HUES6 (cell line): Measurements from ENCODE around the gene SERTAD4.
"Not testable (repeated sequence)": the region's sequence is repeated elsewhere in the genome, so short reads cannot be mapped to it uniquely, and the experiment has no call there.

Experiments
- H3K27ac ChIP-seq: 2 replicates; pipeline ENCODE4 v1.7.0; 2013; ENCODE audit warnings: low read depth, mild to moderate bottlenecking, low read length, inconsistent platforms
- H3K27me3 ChIP-seq: 2 replicates; pipeline ENCODE4 v1.6.1; 2013; ENCODE audit warnings: low read length; ENCODE audit not compliant: control insufficient read depth, insufficient read depth
- H3K36me3 ChIP-seq: 2 replicates; pipeline ENCODE4 v1.6.1; 2013; ENCODE audit warnings: low read length; ENCODE audit not compliant: control insufficient read depth, insufficient read depth
- H3K4me1 ChIP-seq: 2 replicates; pipeline ENCODE4 v1.6.1; 2013; ENCODE audit warnings: low read length; ENCODE audit not compliant: control insufficient read depth, insufficient read depth
- H3K4me3 ChIP-seq: 2 replicates; pipeline ENCODE4 v1.5.1; 2013; ENCODE audit warnings: low read depth, low read length
- H3K9ac ChIP-seq: one replicate; pipeline ENCODE4 v1.6.1; 2013; ENCODE audit warnings: mild to moderate bottlenecking, low read length
- H3K9me3 ChIP-seq: 2 replicates; pipeline ENCODE4 v1.6.1; 2013; ENCODE audit warnings: low read depth, low read length; ENCODE audit not compliant: control insufficient read depth, insufficient read depth

SERTAD4 gene

GRCh38 chr1:210262167-210262896, 29.7 kb downstream of the SERTAD4 start:
- Histone ChIP-seq H3K27ac (no peak overlapping the region), H3K27me3 (no peaks in the 10 kb centered on the region), H3K36me3 (no peaks in the 10 kb centered on the region), H3K9ac (no peak overlapping the region), H3K9me3 (no peaks in the 10 kb centered on the region), H3K4me3 (no peak overlapping the region), H3K4me1 (peaks cover 30% of the 10 kb centered on the region; the same call in 1 of the 2 replicates)

- Histone ChIP-seq H3K27ac (no peak overlapping the region), H3K4me3 (no peak overlapping the region), H3K9me3 (no peaks in the 10 kb centered on the region), H3K9ac (no peak overlapping the region), H3K36me3 (no peaks in the 10 kb centered on the region), H3K27me3 (no peaks in the 10 kb centered on the region), H3K4me1 (peaks cover 30% of the 10 kb centered on the region; the same call in 1 of the 2 replicates)
Measured at GRCh38 chr1:210262897-210263272, 30.3 kb downstream of the SERTAD4 start.

- Histone ChIP-seq H3K36me3 (no peaks in the 10 kb centered on the region), H3K9me3 (no peaks in the 10 kb centered on the region), H3K9ac (no peak overlapping the region), H3K27me3 (no peaks in the 10 kb centered on the region), H3K4me3 (no peak overlapping the region), H3K27ac (no peak overlapping the region), H3K4me1 (peaks cover 30% of the 10 kb centered on the region; the same call in 1 of the 2 replicates)
Measured at GRCh38 chr1:210263963-210264362, 31.4 kb downstream of the SERTAD4 start.

DNA sequence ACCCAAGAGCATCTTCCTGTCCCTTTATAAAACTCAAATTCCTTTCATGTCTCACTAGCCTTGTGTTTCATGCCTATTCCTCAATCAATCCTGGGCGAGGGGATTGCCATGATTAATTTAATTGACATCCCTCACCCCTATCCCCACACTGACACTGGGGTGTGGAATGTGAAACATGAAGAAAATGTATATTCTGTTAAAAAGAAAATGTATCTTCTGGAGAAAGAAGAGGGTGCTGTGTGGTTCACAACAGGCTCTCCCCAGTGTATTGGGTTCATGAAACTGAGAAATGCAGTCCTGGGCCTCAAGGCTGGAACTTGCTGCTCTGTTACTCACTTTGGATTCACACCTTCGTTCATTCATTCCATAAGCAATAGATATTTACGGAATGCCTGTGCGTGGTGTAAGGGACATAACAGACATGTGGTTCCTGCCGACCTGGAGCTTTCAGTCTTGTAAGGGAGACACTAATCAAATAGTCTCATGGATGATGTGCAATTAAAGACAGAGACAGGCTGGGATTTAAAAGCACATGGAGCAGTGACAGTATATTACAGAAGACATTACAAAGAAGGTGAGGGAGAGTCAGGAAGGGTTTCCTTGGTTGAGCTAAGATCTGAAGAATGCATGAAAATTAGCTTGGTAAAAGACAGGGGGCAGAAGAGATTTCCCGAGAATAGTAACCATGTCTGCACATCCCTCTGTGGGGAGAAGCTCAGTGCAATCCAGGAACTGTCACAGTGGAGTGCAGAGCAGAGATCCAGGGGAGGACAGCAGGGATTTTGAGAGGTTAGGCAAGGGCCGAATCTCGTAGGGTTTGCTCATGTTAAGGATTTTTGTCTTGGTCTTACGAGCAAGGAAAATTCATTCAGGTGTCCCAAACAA, 32.1 kb downstream of the SERTAD4 start:
- H3K4me1 ChIP-seq: peaks cover 25% of the 10 kb centered on the region; the same call in 1 of the 2 replicates
- no peak overlapping the region for H3K27ac ChIP-seq
- no peak overlapping the region for H3K4me3 ChIP-seq
- H3K27me3 ChIP-seq: no peaks in the 10 kb centered on the region
- no peaks in the 10 kb centered on the region for H3K9me3 ChIP-seq
- H3K9ac ChIP-seq: no peak overlapping the region
- no peaks in the 10 kb centered on the region for H3K36me3 ChIP-seq

- H3K27me3 ChIP-seq, H3K27ac ChIP-seq, H3K36me3 ChIP-seq, H3K9ac ChIP-seq, H3K4me3 ChIP-seq, H3K9me3 ChIP-seq: not testable (repeated sequence)
- peaks cover 22% of the 10 kb centered on the region; the same call in 1 of the 2 replicates for H3K4me1 ChIP-seq
Measured at GRCh38 chr1:210265392-210265955, 32.9 kb downstream of the SERTAD4 start.

DNA sequence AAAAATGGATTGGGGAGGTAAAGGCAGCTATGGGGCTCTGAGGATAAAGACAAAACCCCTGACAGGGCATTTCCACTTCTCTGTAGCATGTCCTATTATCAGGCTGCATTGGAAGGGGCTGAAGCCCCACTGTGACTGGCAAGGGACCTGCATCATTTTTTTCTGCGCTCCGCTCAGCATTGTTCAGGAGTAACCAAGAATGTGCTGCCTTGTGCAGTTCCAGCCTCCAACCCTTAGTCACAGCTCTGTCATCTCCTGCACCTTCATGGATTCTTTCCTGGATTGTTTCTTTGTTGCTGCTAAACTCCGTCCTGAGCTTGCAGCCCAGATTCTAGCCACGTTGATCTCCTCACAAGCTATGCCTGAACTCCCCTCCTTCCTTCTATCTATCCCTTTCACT, 37.4 kb downstream of the SERTAD4 start:
- H3K4me3 ChIP-seq: no peak overlapping the region
- H3K9me3 ChIP-seq: no peaks in the 10 kb centered on the region
- H3K27ac ChIP-seq: no peak overlapping the region
- no peak overlapping the region for H3K9ac ChIP-seq
- H3K4me1 ChIP-seq: peaks cover 39% of the 10 kb centered on the region
- H3K36me3 ChIP-seq: no peaks in the 10 kb centered on the region
- H3K27me3 ChIP-seq: no peaks in the 10 kb centered on the region

DNA sequence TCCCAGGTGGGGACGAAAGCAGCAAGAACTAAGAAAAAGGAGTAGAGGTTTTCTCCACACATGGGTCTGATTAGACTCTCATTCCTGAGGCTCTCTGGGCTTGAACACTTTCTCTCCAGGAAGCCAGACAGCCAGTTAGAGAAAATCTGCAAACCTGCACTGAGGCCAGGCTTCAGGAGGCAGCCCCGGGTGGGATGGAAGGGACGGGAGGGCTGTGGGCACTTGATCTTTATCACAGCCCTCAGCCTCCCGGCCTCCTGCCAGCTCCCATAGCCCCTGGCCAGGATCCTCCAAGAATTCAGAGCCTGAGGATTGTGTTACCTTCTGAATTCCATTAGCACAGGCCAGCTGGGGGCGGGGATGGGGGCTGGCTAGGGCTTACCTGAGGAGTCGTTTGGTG, 40.1 kb downstream of the SERTAD4 start:
- H3K9me3 ChIP-seq: no peaks in the 10 kb centered on the region
- no peak overlapping the region for H3K9ac ChIP-seq
- peak overlapping the region; percentile 50; the same call in 1 of the 2 replicates for H3K27ac ChIP-seq
- no peaks in the 10 kb centered on the region for H3K36me3 ChIP-seq
- H3K4me3 ChIP-seq: no peak overlapping the region
- H3K27me3 ChIP-seq: no peaks in the 10 kb centered on the region
- H3K4me1 ChIP-seq: peaks cover 30% of the 10 kb centered on the region

- Histone ChIP-seq H3K9ac (no peak overlapping the region), H3K27me3 (no peaks in the 10 kb centered on the region), H3K4me3 (no peak overlapping the region), H3K9me3 (peaks cover 40% of the 10 kb centered on the region), H3K36me3 (no peaks in the 10 kb centered on the region), H3K4me1 (no peaks in the 10 kb centered on the region), H3K27ac (no peak overlapping the region)
Measured at GRCh38 chr1:210280221-210280620, 47.6 kb downstream of the SERTAD4 start.

DNA sequence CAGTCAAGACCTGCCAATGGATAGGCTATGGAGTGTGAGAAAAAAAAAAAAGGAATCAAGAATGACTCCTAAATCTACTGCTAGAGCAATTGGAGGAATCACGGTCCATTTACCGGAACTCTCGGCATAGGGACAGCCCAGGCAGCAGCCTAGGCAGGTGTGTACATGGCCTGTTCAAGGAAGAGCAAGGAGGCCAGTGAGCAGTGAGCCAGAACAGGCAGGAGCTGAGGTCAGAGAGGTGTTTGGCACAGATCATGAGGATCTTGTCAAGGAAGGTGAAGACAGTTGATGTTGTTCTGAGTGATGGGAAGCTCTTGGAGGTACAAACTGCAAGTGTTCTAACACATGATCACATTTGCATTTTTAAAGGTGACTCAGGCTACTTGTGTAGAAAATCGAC, 55.5 kb downstream of the SERTAD4 start:
- no peaks in the 10 kb centered on the region for H3K36me3 ChIP-seq
- no peaks in the 10 kb centered on the region for H3K9me3 ChIP-seq
- peaks cover 9% of the 10 kb centered on the region; the same call in 1 of the 2 replicates for H3K4me1 ChIP-seq
- H3K4me3 ChIP-seq: no peak overlapping the region
- peaks cover 33% of the 10 kb centered on the region for H3K27me3 ChIP-seq
- no peak overlapping the region for H3K9ac ChIP-seq
- H3K27ac ChIP-seq: no peak overlapping the region

DNA sequence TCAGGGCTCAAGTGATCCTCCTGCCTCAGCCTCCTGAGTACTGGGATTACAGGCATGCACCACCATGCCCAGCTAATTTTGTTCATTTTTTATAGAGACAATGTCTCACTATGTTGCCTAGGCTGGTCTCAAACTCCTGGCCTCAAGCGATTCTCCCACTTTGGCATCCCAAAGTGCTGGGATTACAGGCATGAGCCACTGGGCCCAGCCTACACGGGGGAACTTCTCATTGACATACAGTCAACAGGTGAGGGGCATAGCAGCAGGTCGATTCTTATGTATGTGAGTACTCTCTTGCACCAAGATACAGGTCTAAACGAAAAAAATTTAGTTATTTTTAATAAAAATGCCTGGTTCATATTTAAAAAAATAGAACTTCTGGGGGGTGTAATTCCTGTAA, 56.7 kb downstream of the SERTAD4 start:
- Histone ChIP-seq H3K4me3 (no peak overlapping the region), H3K4me1 (peaks cover 15% of the 10 kb centered on the region; the same call in 1 of the 2 replicates), H3K36me3 (no peaks in the 10 kb centered on the region), H3K9me3 (no peaks in the 10 kb centered on the region), H3K9ac (no peak overlapping the region), H3K27ac (no peak overlapping the region), H3K27me3 (peaks cover 38% of the 10 kb centered on the region)
